ENCODE measurements around the gene SNX30. TPM values are rescaled to one million over a fixed set of nuclear protein-coding genes. Genes with fewer than 3 reads are reported as not detected.

SNX30 gene
- total RNA-seq, 2 donors from 2014 or later, result 5.0 to 5.7 TPM

- no peak for DNase-seq (ENCODE audit: low spot score)
Measured at GRCh38 chr9:112870556-112870955, 120.0 kb downstream of the SNX30 start.

GRCh38 chr9:112872019-112872418 is 121.5 kb downstream of the SNX30 start:
- TF ChIP-seq, protein P1, sequence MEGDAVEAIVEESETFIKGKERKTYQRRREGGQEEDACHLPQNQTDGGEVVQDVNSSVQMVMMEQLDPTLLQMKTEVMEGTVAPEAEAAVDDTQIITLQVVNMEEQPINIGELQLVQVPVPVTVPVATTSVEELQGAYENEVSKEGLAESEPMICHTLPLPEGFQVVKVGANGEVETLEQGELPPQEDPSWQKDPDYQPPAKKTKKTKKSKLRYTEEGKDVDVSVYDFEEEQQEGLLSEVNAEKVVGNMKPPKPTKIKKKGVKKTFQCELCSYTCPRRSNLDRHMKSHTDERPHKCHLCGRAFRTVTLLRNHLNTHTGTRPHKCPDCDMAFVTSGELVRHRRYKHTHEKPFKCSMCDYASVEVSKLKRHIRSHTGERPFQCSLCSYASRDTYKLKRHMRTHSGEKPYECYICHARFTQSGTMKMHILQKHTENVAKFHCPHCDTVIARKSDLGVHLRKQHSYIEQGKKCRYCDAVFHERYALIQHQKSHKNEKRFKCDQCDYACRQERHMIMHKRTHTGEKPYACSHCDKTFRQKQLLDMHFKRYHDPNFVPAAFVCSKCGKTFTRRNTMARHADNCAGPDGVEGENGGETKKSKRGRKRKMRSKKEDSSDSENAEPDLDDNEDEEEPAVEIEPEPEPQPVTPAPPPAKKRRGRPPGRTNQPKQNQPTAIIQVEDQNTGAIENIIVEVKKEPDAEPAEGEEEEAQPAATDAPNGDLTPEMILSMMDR (IDR thresholded peaks at IDR 0.05), result no peak
- Histone ChIP-seq H3K27ac (no peak overlapping the region), H3K9me3 (no peaks in the 10 kb centered on the region), H3K27me3 (no peaks in the 10 kb centered on the region), H3K4me1 (no peaks in the 10 kb centered on the region), H3K36me3 (peaks cover 12% of the 10 kb centered on the region), H3K4me3 (no peak overlapping the region)
- DNase-seq (ENCODE audit: low spot score), result no peak

More at GRCh38 chr9:112870556-112870955, 120.0 kb downstream of the SNX30 start:
- Histone ChIP-seq H3K36me3 (peaks cover 12% of the 10 kb centered on the region), H3K4me1 (no peaks in the 10 kb centered on the region), H3K9me3 (no peaks in the 10 kb centered on the region), H3K27ac (no peak overlapping the region), H3K27me3 (no peaks in the 10 kb centered on the region), H3K4me3 (no peak overlapping the region)
- TF ChIP-seq, protein P1 (IDR thresholded peaks at IDR 0.05), result no peak

DNA sequence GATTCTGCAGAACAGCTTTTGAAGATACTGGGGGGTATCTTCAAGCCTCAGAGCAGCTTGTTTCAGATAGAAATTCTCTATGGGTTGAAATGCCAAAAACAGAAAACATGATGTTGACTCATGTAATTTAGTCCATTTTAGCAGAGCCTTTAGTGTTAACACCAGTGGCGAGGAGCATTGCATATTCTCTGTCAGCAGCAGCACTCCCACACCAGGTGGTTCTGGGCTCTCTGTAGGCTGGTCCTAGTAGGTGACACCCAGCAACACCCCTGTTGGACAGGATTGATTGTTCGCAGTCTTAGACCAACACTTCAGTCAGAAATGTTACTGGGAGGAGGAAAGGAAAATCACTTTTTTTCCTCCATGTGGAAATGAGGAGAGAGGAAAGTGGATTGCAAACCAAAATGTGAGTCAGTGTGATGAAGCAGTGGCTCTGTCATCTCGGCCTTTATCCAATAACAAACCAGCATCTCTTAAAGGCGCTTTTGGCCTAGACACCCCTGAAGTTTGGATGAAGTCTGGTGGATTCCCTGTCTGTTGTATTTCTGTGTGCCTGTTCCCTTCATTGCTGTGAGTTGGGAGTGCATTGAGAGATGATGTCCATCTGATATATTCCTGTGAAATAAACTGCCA is 123.3 kb downstream of the SNX30 start:
- TF ChIP-seq, protein P1 (IDR thresholded peaks at IDR 0.05), result no peak
- peaks cover 5% of the 10 kb centered on the region for H3K36me3 ChIP-seq
- no peaks in the 10 kb centered on the region for H3K27me3 ChIP-seq
- H3K4me3 ChIP-seq, result no peak overlapping the region
- no peaks in the 10 kb centered on the region for H3K9me3 ChIP-seq
- no peaks in the 10 kb centered on the region for H3K4me1 ChIP-seq
- DNase-seq (ENCODE audit: low spot score), result no peak
- H3K27ac ChIP-seq, result no peak overlapping the region

- H3K4me3 ChIP-seq, result no peak overlapping the region
- TF ChIP-seq, protein P1 (IDR thresholded peaks at IDR 0.05), result no peak
Measured at GRCh38 chr9:112878752-112879151, 128.2 kb downstream of the SNX30 start.

DNA sequence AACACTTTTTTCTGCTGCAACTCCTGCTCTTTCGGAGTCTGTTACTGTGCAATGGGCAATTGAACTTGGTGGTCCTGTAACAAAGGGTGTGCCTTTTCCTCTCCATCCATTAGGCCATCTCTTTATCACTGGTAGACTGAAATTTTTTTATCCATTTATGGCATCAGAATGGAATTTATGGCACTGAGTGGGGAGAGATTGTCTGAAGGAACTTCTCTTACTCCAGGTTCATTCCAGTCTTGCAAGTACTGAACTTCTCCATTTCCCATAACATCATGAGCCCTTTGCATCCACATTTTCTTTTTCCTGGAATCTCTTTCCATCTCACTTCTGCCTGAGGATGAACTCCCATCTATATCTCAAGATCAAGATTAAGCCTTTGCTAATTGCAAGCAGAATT is 130.1 kb downstream of the SNX30 start:
- H3K9me3 ChIP-seq, result no peaks in the 10 kb centered on the region
- H3K27me3 ChIP-seq, result no peaks in the 10 kb centered on the region
- no peaks in the 10 kb centered on the region for H3K4me1 ChIP-seq
- H3K4me3 ChIP-seq, result no peak overlapping the region
- TF ChIP-seq, protein P1 (IDR thresholded peaks at IDR 0.05), result no peak
- DNase-seq (ENCODE audit: low spot score), result no peak
- H3K27ac ChIP-seq, result no peak overlapping the region
- no peaks in the 10 kb centered on the region for H3K36me3 ChIP-seq

More at GRCh38 chr9:112878752-112879151, 128.2 kb downstream of the SNX30 start:
- Histone ChIP-seq H3K27ac (no peak overlapping the region), H3K36me3 (no peaks in the 10 kb centered on the region), H3K4me1 (no peaks in the 10 kb centered on the region), H3K9me3 (no peaks in the 10 kb centered on the region), H3K27me3 (no peaks in the 10 kb centered on the region)
- DNase-seq (ENCODE audit: low spot score), result no peak

DNA sequence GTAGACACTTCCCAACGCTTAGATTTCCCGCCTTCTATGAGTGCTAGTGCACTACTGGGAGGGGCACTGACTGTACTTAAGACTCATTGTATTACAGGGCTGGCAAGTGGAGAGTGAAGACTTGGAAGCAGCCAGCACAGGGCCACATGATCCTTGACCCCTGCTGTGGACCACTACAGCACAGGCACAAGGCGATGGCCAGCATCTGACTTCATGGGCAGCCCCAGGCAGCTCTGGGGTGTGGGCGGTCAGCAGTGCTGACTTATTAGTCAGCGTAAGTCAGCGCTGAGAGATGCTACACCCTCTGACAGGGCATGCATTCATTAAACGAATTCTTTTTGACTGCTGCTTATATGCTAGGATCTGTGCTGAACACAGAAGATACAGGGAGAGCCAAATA is 130.8 kb downstream of the SNX30 start:
- DNase-seq (ENCODE audit: low spot score), result no peak
- TF ChIP-seq, protein P1 (IDR thresholded peaks at IDR 0.05), result no peak
- Histone ChIP-seq H3K9me3 (no peaks in the 10 kb centered on the region), H3K27ac (no peak overlapping the region), H3K4me1 (no peaks in the 10 kb centered on the region), H3K36me3 (no peaks in the 10 kb centered on the region), H3K4me3 (no peak overlapping the region), H3K27me3 (no peaks in the 10 kb centered on the region)

Measured in right atrium auricular region (tissue), 2 donors.